Stimulated activated CD4-positive, alpha-beta T cell treated with anti-CD3 and anti-CD28 coated beads, Interleukin-12 subunit alpha, Interleukin-12 subunit beta, amount 100 ng/mL, for 48 hours (primary cell): ENCODE measurements around the gene PDRG1.
"Not testable (repeated sequence)": the region's sequence is repeated elsewhere in the genome, so short reads cannot be mapped to it uniquely, and the experiment has no call there.

Source experiments
- DNase-seq, 3 donors: peaks; one replicate each; pipeline ENCODE4 v3.0.0-alpha.2; 2020; ENCODE audit warnings: low read depth in 2 of 3, low spot score in 1 of 3

The PDRG1 gene

DNA sequence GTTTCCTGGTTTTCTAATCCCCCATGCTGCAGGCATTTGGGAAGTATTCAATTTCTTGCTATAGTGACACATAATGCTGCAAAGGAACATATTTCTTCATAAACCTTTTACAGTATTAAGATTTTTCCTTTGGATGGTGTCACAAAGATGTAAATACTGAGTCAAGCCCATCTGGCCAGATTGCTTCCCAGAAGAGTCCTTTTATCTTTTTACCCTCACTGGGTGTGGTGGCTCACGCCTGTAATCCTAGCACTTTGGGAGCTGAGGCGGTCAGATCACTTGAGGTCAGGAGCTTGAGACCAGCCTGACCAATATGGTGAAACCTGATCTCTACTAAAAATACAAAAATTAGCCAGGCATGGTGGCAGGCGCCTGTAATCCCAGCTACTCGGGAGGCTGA, 22.2 kb downstream of the PDRG1 start:
- DNase-seq = not testable (repeated sequence)

DNA sequence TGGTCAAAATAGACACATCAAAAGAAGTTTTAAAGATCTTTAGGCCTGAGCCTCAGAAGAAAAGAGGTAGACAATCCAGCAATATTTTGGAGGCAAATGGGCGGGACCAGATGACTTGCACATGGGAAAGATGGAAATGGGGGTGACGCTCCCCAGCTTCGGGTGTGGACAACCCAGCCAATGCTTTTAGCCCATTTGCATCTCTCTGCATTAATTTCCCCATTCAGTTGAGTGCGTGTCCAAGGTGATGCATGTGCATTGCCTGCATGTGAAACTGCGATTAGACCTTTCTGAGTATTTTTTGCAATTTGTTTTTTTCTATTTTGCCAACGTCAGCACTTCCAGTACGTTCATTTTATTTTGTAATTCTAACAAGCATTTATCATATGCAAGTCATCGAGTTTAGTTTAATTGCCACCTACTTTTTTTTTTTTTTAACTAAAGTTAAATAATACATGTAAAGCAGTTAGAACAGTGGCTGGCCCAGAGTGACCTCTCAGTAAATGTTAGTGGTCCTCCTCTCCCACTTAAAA, 24.2 kb downstream of the PDRG1 start:
- DNase-seq = no peak

- no peak for DNase-seq
Observed at GRCh38 chr20:31926493-31926892, 25.4 kb downstream of the PDRG1 start.

DNA sequence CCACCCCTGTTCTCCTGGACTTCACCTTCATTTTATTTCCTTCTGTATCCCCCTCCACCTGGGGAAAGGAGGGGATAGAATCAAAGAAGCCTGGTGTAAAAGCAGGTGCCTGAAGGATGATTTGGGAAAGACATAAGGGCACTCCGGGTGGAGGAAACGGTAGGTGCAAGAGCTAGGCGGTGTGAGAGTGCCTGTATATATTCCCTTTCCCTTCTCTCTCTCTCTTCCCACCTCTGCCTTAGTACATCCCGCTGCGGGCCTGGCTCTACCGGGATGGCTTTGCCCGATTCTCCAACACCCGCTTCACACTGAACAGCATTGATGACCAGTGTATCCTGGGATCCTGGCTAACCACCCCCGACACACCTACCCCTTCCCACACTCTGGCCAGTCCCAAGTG, 26.2 kb downstream of the PDRG1 start:
- DNase-seq = no peak

- DNase-seq = no peak
Observed at GRCh38 chr20:31924561-31924960, 27.3 kb downstream of the PDRG1 start.

DNA sequence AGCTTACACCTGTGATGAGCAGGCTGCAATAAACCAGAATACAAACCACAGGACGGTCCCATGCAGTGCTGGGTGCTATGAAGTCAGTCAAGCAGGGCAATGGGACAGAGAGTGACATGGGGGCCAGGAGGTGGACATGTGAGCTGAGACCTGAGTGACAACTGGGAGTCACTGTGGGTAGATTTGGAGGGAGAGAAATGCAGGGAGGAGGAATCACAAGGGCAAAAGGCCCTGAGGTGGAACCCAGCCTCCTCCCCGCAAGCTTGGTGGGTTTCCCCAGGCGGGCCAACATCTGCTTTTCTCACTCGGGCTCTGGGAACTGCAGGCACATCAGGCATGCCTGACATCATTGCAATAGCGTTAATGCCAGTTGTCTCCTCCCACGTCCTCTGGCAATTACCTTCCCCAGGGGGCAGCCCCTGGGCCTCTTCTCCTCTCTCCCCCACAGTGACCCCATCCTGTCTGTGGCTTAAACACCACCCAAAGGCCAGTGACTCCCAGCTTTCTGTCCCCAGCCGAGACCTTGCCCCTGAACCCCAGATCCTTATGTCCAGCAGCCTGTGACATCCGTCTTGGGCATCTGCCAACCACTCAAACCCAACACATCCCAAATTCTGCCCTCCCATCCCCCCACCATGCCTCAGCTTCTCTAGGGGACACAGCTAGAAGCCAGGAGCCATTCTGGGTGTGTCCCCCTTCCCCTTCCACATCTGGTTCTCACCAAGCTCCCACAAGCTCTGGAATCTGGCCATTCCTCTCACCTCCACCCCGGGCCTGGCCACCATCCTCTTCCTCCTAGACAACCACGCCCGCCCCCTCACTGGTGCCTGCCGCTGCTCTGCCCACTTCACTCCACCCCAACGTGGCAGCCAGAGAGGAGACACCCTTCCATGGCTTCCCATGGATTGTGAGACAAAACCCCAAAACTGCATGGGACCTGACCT, 28.2 kb downstream of the PDRG1 start:
- DNase-seq = no peak

DNA sequence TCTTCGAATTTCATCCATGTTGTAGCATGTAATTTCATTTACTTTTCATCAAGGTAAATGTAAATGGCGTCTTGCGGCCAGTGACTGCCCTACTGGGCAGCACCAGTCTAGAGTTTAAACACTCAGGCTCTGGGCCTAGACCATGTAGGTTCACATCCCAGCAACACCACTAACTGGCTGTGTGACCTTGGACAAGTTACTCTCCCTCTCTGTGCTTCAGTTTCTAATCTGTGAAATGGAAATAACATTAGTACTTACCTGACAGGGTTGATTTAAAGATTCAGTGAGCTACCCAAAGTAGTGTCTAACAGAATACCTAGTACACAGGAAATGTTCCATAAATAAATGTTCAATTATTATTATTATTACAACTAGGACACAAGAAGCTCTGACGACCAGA, 29.3 kb downstream of the PDRG1 start:
- no peak for DNase-seq

- no peak for DNase-seq
Observed at GRCh38 chr20:31922181-31922580, 29.7 kb downstream of the PDRG1 start.

DNA sequence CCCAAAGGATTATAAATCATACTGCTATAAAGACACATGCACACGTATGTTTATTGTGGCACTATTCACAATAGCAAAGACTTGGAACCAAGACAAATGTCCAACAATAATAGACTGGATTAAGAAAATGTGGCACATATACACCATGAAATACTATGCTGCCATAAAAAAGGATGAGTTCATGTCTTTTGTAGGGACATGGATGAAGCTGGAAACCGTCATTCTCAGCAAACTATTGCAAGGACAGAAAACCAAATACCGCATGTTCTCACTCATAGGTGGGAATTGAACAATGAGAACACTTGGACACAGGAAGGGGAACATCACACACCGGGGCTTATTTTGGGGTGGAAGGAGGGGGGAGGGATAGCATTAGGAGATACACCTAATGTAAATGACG, 30.4 kb downstream of the PDRG1 start:
- DNase-seq = not testable (repeated sequence)

DNA sequence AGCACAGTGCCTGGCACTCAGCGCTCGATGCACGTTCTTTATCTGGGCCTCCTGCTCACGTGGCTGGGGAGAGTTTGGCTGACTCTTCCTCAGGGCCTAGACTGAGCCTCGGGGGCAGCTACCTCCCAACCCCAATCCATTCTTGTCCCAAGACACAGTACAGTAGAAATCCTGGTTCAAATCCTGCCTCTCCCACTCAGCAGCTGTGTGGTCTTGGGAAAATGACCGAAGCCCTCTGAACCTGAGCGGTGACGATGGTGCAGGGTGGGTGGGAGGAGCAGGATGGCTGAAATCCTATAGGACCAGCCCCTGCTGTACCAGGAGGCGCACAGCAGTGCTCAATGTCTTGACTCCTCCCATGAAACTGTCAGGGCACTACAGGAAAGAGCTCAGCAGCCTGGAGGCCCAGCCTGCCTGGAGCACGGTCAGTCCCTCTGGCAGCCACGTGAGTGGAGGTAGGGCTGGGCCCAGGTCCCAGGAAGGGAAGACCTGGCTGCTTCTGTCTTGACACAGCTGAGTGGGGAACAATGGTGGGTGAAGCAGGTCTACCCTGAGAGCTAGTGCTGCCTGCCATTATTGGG, 31.5 kb downstream of the PDRG1 start:
- no peak for DNase-seq

GRCh38 chr20:31919410-31920155, 32.3 kb downstream of the PDRG1 start:
- no peak for DNase-seq

DNA sequence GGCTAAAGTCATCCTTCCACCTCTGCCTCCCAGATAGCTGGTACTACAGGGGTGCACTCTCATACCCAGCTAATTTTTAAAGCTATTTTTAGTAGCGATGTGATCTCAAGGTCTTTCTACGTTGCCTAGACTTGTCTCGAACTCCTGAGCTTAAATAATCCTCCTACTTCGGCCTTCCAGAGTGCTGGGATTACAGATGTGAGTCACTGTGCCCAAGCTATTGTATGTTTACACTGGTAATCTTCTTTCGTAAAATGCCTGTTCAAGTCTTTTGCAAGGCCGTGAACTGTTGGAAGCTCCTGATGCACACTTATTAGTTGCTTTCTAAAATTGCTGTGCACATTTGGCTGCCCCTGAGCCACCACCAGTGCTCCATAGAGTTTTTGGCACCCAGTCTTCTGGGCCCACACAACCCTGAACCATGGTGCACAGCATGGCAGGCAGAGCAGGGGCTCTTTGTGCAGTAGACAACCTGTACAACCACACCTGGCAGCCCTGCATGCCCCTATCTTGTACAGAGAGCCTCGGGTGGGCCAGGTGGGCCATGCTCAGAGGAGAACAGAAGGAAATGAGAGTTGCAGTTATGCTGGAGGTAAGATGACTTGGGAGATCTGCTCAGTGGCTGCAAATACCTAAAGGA, 33.3 kb downstream of the PDRG1 start:
- no peak for DNase-seq

DNA sequence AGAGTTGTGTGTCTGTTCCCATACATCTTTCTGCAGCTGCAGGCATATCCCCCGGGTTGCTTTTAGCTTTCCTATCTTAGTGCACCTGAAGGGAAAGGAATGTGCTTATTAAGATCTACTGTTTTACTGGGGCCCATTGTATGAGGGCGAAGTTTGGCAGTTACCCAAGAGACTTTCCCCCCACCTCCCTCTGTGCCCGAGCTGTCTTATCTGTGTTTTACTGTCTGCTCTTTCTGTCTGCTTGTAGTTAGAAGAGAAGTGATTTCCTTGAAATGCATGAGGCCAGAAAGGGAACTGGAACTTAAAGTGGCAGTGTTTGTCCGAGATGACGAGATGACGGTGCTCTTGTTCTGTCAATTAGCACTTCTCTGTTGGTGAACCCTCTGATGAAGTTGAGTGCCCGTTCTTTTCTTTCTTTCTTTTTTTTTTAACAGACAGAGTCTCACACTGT, 33.9 kb downstream of the PDRG1 start:
- DNase-seq = not testable (repeated sequence)

- no peak for DNase-seq
Observed at GRCh38 chr20:31916708-31917107, 35.1 kb downstream of the PDRG1 start.

- no peak for DNase-seq
Observed at GRCh38 chr20:31915491-31916280, 36.2 kb downstream of the PDRG1 start.

- no peak for DNase-seq
Observed at GRCh38 chr20:31914170-31914569, 37.7 kb downstream of the PDRG1 start.

DNA sequence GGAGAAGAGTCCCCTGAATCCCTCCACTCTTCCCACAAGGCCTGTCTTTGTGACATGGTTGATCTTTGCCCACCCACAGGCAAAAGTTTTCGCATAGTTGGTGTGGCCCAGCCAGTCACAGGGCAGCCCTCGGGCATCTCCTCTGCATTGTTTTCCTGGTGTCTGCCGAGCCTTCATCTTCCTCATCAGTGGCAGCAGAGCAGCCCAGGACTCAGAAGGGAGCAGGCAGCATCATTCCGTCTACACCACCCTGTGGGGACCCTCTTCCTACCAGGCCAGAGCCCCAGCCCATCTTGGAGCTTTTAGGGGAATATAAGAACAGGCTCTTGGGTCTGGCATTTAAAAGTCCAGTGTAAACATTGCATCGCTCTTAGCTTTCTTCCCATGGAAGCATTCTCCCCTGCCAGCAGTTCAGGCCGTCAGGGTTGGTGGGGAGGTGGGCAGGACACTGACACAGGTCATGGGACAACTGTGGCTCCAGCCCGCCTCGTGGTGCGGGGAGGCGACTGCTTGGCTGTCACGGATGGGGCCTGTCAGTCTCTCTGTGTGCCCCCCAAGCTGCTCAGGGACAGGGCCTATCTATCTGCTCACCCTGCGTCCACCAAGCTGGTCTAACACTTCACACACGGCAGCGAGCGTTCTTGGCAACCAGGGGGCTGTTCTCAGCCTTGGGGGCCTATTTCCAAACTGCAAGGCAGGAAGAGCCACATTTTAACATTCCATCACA, 38.3 kb downstream of the PDRG1 start:
- DNase-seq = no peak

GRCh38 chr20:31910071-31910803, 41.6 kb downstream of the PDRG1 start:
- DNase-seq = no peak
